Stimulated activated CD4-positive, alpha-beta T cell treated with anti-CD3 and anti-CD28 coated beads, Interleukin-1b, Interleukin-23, amount 100 ng/mL, for 24 hours (primary cell): ENCODE measurements around the gene PHKG1.
"Not testable (repeated sequence)": the region's sequence is repeated elsewhere in the genome, so short reads cannot be mapped to it uniquely, and the experiment has no call there.

ENCODE experiments used
- DNase-seq, 4 experiments: peaks; one replicate each; pipeline ENCODE4 v3.0.0-alpha.2; 2020; ENCODE audit warnings: low read depth in 4 of 4, low spot score in 1 of 4

Gene PHKG1

DNA sequence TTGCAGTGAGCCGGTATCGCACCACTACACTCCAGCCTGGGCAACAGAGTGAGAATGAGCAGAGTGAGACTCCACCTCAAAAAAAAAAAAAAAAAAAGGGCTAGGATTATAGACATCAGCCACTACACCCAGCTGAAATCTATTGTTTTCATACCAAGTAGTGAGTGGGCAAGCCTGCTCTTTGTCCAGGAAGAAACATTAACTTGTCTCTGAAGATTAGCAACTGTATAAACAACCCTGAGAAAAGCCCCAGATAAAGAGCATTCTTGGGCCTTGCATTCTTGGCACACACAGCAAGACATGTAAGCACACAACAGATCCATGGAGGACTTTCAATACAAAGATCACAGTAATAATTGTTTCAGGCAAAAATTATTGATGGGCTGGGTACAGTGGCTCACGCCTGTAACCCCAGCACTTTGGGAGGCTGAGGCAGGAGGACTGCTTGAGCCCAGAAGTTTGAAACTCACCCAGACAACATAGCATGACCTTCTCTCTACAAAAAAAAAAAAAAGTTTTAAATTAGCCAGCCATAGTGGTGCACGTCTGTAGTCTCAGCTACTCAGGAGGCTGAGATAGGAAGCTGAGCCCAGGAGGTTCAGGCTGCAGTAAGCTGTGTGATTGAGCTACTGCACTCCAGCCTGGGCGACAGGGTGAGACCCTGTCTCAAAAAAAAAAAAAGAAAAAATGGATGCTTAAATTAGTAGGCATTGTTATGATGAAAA lies 45.9 kb downstream of the PHKG1 start:
- DNase-seq = no peak

DNA sequence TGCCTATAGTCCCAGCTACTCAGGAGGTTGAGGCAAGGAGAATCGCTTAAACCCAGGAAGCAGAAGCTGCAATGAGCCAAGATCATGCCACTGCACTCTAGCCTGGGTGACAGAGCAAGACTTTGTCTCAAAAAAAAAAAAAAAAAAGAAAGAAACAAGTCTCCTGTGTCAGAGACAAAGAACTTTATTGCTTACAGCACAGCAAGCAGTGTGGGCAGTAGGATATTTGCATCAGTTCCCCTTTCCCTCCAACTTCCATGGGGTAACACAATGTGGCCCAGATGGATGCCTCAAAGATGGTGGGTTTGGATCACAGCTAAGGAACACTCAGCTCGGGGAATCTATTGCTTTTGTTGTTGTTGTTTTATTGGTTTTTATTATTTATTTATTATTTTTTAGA lies 47.0 kb downstream of the PHKG1 start:
- not testable (repeated sequence) for DNase-seq

GRCh38 chr7:56040730-56041129 lies 52.0 kb downstream of the PHKG1 start:
- DNase-seq = no peak

GRCh38 chr7:56033671-56034432 lies 58.9 kb downstream of the PHKG1 start:
- peak in 3 of 4 experiments; percentile 43 to 57 (median 47) for DNase-seq

DNA sequence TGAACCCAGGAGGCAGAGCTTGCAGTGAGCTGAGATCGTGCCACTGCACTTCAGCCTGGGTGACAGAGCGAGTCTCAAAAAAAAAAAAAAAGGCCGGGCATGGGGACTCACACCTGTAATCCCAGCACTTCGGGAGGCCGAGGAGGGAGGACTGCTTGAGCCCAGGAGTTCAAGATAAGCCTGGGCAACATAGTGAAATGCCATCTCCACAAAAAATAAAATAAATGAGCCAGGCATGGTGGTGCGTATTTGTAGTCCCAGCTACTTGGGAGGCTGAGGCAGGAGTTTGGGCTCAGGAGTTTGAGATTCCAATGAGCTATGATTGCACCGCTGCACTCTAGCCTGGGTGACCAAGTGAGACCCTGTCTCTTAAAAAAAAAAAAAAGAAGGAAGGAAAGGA lies 60.2 kb downstream of the PHKG1 start:
- not testable (repeated sequence) for DNase-seq

DNA sequence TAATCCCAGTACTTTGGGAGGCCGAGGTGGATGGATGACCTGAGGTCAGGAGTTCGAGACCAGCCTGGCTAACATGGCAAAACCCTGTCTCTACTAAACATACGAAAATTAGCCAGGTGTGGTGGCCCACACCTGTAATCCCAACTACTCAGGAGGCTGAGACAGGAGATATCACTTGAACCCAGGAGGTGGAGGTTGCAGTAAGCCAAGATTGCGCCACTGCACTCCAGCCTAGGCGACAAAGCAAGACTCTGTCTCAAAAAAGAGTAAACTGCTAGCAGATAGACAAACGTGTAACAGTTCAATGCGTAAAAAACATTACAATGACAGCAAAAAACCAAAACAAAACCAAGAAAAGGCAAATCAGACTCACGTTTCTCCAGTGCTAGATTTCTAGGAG lies 61.2 kb downstream of the PHKG1 start:
- DNase-seq = not testable (repeated sequence)

DNA sequence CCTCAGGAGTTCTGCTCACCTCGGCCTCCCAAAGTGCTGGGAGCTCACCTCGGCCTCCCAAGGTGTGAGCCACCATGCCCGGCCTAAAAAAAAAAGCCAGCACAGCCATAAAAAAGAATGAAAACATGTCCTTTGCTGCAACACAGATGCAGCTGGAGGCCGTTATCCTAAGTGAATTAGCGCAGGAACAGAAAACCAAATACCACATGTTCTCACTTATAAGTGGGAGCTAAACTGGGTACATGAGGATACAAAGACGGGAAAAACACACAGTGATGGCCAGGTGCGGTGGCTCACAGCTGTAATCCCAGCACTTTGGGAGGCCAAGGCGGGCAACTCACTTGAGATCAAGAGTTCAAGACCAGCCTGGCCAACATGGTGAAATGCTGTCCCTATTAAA lies 62.4 kb downstream of the PHKG1 start:
- no peak for DNase-seq
